Left ventricle myocardium inferior (tissue), 1 donor: Measurements from ENCODE around the gene PPP2R2B. TPM values are rescaled to one million over a fixed set of nuclear protein-coding genes. Genes with fewer than 3 reads are reported as not detected.

Experiments
- DNase-seq: peaks from one replicate; pipeline ENCODE4 v3.0.0-alpha.2; 2020
- H3K27ac ChIP-seq: fragments of 200-600 bp; replicated peaks from 2 replicates; pipeline ENCODE4 v1.8.0; 2021
- H3K27me3 ChIP-seq: fragments of 200-600 bp; 2 replicates; pipeline ENCODE4 v1.8.0; 2021; ENCODE audit warnings: low read depth
- H3K36me3 ChIP-seq: fragments of 200-600 bp; 2 replicates; pipeline ENCODE4 v1.8.0; 2021
- H3K4me1 ChIP-seq: fragments of 200-600 bp; 2 replicates; pipeline ENCODE4 v1.8.0; 2021
- H3K4me3 ChIP-seq: fragments of 200-600 bp; 2 replicates; pipeline ENCODE4 v1.8.0; 2021; ENCODE audit warnings: mild to moderate bottlenecking, moderate library complexity
- H3K9me3 ChIP-seq: fragments of 200-600 bp; replicated peaks from 2 replicates; pipeline ENCODE4 v1.8.0; 2021
- intact Hi-C: fragments of 100-400 bp; cut with micrococcal nuclease; formaldehyde crosslinking; loops from one replicate; pipeline ENCODE4 v1.11.0; 2022
- total RNA-seq: library from RNA; stranded (reverse); fragmentation: NEBNext Ultra II Directional; extraction: Animal tissue kit (Norgen Biotek cat#: 25700); gene quantifications from one replicate; pipeline ENCODE4 v1.2.1, GENCODE V29; 2021
- TF ChIP-seq, protein P1 (sequence below): fragments of 200-600 bp; IDR thresholded peaks from 2 replicates; pipeline ENCODE4 v1.8.0; 2021; ENCODE audit warnings: antibody characterized with exemption, mild to moderate bottlenecking, borderline replicate concordance
- donor health status: DM: no; HTN: yes; CAD: no; lungs with severe emphysema.

PPP2R2B gene
- total RNA-seq, 1 donor from 2014 or later, result 0.11 TPM

- intact Hi-C loops, result no loop called here
Measured at GRCh38 chr5:146646441-146646840, 232.1 kb downstream of the PPP2R2B start.

GRCh38 chr5:146645342-146645741 lies 233.2 kb downstream of the PPP2R2B start:
- no peaks in the 10 kb centered on the region for H3K9me3 ChIP-seq
- no peak overlapping the region for H3K27ac ChIP-seq
- H3K4me3 ChIP-seq, result no peak overlapping the region
- H3K27me3 ChIP-seq, result peaks cover 9% of the 10 kb centered on the region
- intact Hi-C loops, result no loop called here
- no peaks in the 10 kb centered on the region for H3K36me3 ChIP-seq
- no peak for DNase-seq
- no peaks in the 10 kb centered on the region for H3K4me1 ChIP-seq
- TF ChIP-seq, protein P1, sequence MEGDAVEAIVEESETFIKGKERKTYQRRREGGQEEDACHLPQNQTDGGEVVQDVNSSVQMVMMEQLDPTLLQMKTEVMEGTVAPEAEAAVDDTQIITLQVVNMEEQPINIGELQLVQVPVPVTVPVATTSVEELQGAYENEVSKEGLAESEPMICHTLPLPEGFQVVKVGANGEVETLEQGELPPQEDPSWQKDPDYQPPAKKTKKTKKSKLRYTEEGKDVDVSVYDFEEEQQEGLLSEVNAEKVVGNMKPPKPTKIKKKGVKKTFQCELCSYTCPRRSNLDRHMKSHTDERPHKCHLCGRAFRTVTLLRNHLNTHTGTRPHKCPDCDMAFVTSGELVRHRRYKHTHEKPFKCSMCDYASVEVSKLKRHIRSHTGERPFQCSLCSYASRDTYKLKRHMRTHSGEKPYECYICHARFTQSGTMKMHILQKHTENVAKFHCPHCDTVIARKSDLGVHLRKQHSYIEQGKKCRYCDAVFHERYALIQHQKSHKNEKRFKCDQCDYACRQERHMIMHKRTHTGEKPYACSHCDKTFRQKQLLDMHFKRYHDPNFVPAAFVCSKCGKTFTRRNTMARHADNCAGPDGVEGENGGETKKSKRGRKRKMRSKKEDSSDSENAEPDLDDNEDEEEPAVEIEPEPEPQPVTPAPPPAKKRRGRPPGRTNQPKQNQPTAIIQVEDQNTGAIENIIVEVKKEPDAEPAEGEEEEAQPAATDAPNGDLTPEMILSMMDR, result no peak

More at GRCh38 chr5:146646441-146646840, 232.1 kb downstream of the PPP2R2B start:
- TF ChIP-seq, protein P1, result no peak
- H3K4me1 ChIP-seq, result no peaks in the 10 kb centered on the region
- no peaks in the 10 kb centered on the region for H3K27me3 ChIP-seq
- H3K4me3 ChIP-seq, result no peak overlapping the region
- no peaks in the 10 kb centered on the region for H3K9me3 ChIP-seq
- no peak for DNase-seq
- no peaks in the 10 kb centered on the region for H3K36me3 ChIP-seq
- H3K27ac ChIP-seq, result no peak overlapping the region

- Histone ChIP-seq H3K27me3 (peaks cover 11% of the 10 kb centered on the region), H3K9me3 (no peaks in the 10 kb centered on the region), H3K4me3 (no peak overlapping the region), H3K4me1 (no peaks in the 10 kb centered on the region), H3K36me3 (no peaks in the 10 kb centered on the region), H3K27ac (no peak overlapping the region)
- TF ChIP-seq, protein P1, result no peak
- intact Hi-C loops, result no loop called here
- DNase-seq, result no peak
Measured at GRCh38 chr5:146644831-146645230, 233.7 kb downstream of the PPP2R2B start.

DNA sequence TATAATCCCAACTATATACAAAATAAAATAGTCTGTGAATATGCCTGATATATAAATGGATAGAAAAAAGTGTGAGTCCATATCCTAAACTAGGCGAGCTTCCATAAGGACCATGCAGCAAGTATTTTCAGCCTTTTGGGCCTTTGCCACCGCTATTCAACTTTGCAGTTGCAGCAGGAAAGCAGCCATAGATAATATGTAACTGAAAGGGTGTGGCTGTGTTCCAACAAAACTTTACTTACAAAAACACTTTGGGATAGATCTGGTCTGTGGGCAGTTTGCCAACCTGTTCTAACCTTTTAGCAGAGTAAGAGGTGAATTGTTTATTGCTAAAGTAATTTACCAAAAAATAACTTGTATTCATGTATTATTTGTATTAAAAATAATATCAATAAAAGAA lies 234.8 kb downstream of the PPP2R2B start:
- Histone ChIP-seq H3K4me1 (no peaks in the 10 kb centered on the region), H3K9me3 (no peaks in the 10 kb centered on the region), H3K27me3 (peaks cover 11% of the 10 kb centered on the region), H3K36me3 (no peaks in the 10 kb centered on the region), H3K27ac (no peak overlapping the region), H3K4me3 (no peak overlapping the region)
- no peak for DNase-seq
- TF ChIP-seq, protein P1, result no peak
- intact Hi-C loops, result no loop called here

DNA sequence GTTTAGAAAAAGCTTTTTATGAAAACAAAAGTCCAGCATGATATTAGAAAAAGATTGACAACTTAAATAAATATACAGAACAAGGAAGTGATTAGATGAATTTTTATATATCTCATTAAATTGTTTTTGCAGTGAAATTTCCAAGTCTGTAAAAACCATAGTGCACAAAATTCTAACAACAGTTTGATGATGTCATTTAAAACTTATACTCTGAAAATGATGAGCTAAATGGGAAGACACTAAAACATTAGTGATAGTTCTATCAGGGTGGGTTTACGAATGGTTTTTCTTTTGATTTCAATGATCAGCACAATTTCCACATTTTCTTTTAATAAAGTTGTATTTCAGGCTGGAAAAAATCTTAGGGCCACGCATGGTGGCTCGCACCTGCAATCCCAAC lies 236.1 kb downstream of the PPP2R2B start:
- Histone ChIP-seq H3K4me3 (no peak overlapping the region), H3K27ac (no peak overlapping the region), H3K27me3 (peaks cover 11% of the 10 kb centered on the region), H3K9me3 (no peaks in the 10 kb centered on the region), H3K4me1 (no peaks in the 10 kb centered on the region), H3K36me3 (no peaks in the 10 kb centered on the region)
- intact Hi-C loops, result no loop called here
- TF ChIP-seq, protein P1, result no peak
- DNase-seq, result no peak

DNA sequence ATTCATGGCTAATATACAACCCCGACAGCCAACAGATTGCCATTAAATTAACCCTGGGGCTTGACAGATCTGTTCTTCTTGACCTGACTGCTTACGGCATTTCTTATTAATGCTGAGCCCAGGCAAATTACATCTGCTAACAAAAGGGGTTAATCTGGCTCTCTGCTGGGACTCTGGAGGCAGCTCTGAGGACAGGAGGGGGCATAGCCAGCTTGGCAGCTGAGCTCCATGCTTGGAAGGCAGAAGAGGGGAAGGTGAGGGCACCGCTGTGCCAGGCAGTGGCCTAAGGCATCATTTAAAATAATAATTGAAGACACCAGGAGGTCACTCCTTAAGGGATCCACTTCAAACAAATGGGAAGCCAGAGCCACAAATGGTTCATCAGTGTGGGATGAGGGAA lies 236.6 kb downstream of the PPP2R2B start:
- TF ChIP-seq, protein P1, result no peak
- H3K4me1 ChIP-seq, result no peaks in the 10 kb centered on the region
- peaks cover 11% of the 10 kb centered on the region for H3K27me3 ChIP-seq
- H3K9me3 ChIP-seq, result no peaks in the 10 kb centered on the region
- no peaks in the 10 kb centered on the region for H3K36me3 ChIP-seq
- H3K4me3 ChIP-seq, result no peak overlapping the region
- H3K27ac ChIP-seq, result no peak overlapping the region
- no peak for DNase-seq
- intact Hi-C loops, result no loop called here
